Right lobe of liver (tissue), 4 donors: ENCODE measurements around the gene SASH1.

Source experiments
- CTCF ChIP-seq, 4 donors: fragments of 200-600 bp in 3 of 4; fragments of 450-650 bp in 1 of 4; IDR thresholded peaks; one replicate each; pipeline versions ENCODE4 v1.5.1 to v1.8.0; 2016 to 2022; ENCODE audit warnings: antibody characterized with exemption in 4 of 4, mild to moderate bottlenecking in 2 of 4
- POLR2A ChIP-seq: fragments of 450-650 bp; IDR thresholded peaks from one replicate; pipeline ENCODE4 v1.6.1; 2017; ENCODE audit warnings: antibody characterized with exemption, mild to moderate bottlenecking
- donor health status: DM: no; HTN: no; CAD: no.
- donor health status: DM: no; HTN: no; CAD: no.
- donor health status: DM: no; HTN: yes; CAD: no.

GRCh38 chr6:148404456-148405054 is 61.9 kb downstream of the SASH1 start:
- no peak for TF ChIP-seq CTCF (IDR thresholded peaks at IDR 0.05)
- no peak for TF ChIP-seq POLR2A
